HK-2 (cell line): ENCODE data around the gene IL13RA1.
"Not testable (repeated sequence)": the region's sequence is repeated elsewhere in the genome, so short reads cannot be mapped to it uniquely, and the experiment has no call there.

ENCODE experiments used
- DNase-seq: peaks from one replicate; pipeline ENCODE4 v3.0.0-alpha.2; 2018; ENCODE audit not compliant: unreplicated experiment

IL13RA1 gene

GRCh38 chrX:118729042-118729652, 1.7 kb downstream of the IL13RA1 start:
- DNase-seq, result no peak

DNA sequence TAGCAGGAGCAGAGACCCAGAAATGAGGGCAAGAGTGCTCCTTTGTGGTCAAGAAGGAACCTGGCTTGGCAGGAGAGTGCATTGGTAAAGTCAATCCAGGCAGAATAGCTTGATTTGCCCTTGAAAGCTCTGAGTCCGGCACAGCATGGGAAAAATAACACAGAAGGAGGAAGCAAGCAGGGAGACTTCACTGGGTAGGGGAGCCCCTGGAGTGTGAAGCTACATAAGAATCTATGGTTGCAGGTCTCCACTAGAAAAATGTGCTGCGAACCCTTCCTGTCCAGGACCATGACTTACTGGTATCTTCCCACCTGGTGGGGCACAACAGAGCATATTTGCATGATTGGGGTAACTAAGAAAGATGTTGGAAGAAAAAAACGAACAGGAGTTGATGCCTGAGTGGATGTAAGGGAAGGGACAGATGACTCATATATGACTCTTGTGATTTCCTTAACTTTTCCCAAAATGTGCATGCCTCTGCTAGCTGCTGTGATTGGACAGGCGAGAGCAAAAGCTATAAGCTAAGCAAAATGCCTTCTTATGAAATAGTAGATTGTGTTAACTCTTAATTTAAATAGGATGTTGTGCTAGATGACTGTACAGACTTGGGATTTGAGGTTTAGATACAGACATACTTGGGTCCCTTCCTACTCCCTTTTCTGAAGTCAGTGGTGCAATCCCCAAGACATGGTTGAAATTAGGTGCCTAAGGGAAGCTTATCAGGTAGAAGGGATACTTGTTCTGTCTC, 3.3 kb downstream of the IL13RA1 start:
- DNase-seq, result no peak

DNA sequence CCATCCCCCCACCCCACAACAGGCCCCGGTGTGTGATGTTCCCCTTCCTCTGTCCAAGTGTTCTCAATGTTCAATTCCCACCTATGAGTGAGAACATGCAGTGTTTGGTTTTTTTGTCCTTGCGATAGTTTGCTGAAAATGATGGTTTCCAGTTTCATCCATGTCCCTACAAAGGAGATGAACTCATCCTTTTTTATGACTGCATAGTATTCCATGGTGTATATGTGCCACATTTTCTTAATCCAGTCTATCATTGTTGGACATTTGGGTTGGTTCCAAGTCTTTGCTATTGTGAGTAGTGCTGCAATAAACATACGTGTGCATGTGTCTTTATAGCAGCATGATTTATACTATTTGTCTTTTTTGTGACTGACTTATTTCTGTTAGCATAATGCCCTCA, 5.1 kb downstream of the IL13RA1 start:
- not testable (repeated sequence) for DNase-seq

- DNase-seq, result no peak
These were observed 7.5 kb downstream of the IL13RA1 start for GRCh38 chrX:118734909-118735308.

GRCh38 chrX:118736394-118737010, 9.1 kb downstream of the IL13RA1 start:
- no peak for DNase-seq

DNA sequence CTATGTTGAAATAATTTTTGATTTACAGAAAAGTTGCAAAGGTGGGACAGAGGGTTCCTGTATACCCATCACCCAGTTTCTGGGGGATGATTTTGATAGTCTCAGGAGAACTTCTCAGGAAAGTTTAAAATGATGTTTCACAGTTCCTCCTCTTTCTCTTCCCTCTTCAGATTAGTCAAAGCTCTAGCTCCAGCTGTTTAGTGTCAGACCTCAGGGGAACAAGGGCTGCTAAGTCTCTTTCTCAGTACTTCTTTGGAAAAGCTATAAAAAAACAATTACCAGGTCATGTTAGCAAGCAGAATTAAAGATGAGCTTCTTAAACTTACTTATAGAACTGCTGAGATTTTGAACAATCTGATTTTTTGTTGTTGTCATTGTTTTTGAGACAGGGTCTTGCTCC, 12.2 kb downstream of the IL13RA1 start:
- DNase-seq, result no peak

DNA sequence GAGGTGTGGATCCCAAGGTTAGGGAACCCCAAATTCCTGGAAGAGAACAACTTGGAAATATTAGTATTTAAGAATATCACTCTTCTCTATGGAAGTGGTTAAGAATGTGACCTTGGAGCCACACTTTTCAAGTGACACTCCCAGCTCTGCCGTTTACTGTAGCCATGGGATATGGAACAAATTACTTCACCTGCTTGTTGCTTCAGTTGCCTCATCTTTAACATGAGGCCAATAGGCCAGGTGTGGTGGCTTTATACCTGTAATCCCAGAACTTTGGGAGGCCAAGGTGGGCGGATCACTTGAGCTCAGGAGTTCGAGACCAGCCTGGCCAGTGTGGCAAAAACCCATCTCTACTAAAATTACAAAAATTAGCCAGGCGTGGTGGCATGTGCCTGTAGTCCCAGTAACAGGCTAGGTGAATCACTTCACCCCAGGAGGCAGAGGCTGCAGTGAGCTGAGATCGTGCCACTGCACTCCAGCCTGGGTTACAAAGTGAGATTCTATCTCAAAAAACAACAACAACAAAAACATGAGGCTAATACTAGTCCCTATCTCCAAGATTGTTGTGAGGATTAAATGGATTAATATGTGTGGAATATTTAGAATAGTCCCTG, 13.0 kb downstream of the IL13RA1 start:
- DNase-seq, result no peak

GRCh38 chrX:118742176-118742575, 14.8 kb downstream of the IL13RA1 start:
- DNase-seq, result no peak

- no peak for DNase-seq
These were observed 18.2 kb downstream of the IL13RA1 start for GRCh38 chrX:118745570-118745969.

- DNase-seq, result no peak
These were observed 24.8 kb downstream of the IL13RA1 start for GRCh38 chrX:118751950-118752783.

- no peak for DNase-seq
These were observed 28.2 kb downstream of the IL13RA1 start for GRCh38 chrX:118755633-118756032.

DNA sequence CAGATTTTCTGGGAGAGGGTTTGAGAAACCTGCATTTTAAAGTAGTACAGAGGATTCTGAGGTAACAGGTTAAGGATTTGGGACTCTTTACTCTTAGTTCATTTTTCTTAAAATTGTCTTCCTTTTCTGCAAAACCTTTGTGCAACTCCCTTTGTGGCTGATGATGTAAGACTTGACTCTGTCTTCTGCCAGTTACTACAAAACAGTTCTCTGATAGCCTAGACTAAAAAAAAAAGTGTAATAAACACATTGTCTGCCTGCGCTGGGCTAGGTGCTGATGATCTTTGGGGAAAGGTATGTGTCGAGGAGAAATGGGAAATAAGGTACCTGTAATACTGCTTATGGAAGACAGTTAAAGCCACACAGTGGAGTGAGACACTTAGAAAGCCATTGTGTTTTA, 28.7 kb downstream of the IL13RA1 start:
- DNase-seq, result no peak

DNA sequence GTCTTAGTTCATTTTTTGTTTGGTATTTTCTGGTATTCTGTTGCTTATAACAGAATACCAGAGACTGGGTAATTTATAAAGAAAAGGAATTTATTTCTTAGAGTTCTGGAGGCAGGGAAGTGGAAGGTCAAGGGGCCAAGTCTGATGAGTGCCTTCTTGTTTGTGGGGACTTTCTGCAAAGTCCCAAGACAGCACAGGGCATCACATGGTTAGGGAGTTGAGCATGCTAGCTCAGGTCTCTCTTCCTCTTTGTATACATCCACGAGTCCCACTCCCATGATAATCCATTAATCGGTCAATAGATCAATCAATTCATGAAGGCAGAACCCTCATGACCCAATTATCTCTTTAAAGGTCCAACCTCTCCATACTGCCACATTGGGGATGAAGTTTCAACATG, 31.1 kb downstream of the IL13RA1 start:
- DNase-seq, result no peak

GRCh38 chrX:118760025-118760424, 32.6 kb downstream of the IL13RA1 start:
- no peak for DNase-seq

DNA sequence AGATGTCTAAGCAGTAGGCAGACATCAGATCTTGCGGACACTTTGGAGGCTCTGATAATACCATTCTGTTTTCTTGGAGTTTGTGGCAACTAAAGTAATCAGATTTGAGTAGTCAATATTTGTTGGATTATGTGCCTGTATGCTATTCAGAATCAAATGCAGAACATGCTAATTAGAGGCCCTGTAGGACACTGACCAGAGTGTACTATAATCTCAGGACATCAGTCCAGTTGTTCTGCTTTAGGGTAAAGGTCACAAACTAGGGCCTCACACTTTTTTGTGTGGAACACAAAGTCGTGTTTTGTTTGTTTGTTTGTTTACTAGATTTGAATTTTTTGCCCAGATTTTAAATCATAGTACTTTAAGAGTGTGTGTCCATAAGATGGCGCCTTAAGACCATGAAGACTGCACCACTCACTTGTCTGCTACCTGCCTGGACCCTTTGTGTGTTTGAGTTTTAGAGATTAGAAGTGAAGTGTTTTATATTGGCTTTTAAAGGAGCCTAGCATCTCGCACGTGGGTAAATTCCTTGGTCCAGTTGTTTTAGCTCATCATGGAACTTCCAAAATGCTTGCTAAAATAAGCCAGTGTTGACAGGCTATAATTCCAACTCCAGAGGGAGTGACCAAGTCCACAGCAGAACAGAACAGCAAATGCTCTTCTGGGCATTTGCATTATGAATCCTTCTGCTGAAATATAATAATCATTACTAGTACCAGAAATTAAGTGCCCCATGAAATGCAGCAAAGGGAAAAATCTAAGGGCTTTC, 34.7 kb downstream of the IL13RA1 start:
- no peak for DNase-seq

DNA sequence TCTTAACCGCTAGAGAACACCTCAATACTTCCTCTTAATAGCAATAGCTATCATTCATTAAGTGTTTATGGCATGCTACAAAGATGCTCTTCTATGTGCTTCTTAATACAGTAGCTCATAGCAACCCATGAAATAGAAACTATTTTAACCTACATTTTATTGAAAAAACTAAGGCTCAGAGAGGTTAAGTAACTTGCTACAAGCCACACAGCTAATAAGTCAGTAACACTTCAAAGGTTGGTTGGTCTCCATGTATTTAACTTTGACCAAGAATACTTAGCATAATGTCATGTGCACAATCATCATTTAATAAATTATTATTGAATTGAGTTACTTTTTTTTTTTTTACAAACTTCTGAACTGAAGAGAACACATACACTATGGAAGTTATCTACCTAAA, 36.1 kb downstream of the IL13RA1 start:
- no peak for DNase-seq

DNA sequence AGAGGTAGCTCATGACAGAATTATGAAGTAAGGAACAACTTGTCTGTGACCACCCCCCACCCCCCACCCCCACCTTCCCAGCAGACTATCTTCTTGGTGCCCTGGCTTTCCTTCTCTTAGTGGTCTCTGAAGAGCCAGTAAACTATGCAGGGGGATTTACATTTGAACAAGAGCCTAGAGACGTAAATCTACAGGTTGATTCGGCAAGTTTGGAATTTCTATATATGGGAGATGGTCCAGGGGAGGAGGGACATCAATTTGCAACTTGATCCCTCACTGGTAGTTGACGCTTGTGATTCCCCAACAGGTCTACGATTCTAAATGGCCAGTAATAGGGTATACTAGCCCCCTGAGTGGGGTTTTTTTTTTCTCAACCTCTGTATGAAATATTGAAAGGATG, 36.7 kb downstream of the IL13RA1 start:
- DNase-seq, result no peak

GRCh38 chrX:118770133-118770760, 42.8 kb downstream of the IL13RA1 start:
- DNase-seq, result no peak

DNA sequence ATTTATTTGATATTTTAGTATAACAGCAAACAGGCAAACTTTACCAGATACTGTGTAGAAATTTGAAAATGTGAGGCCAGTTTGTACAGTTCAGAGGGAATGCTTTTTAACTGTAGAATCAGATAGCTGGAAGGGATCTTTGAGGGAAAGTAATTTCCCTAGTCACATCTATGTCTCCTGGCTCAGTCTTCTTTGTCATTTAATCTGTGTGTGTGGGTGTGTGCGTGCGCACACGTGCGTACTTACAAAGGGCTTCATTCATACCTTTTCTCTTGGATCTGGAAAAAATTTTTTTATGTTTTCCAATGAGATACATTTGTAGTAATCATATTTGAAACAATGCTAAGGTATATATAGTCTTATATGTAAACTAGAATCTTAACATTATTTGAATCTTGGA, 44.6 kb downstream of the IL13RA1 start:
- DNase-seq, result no peak

DNA sequence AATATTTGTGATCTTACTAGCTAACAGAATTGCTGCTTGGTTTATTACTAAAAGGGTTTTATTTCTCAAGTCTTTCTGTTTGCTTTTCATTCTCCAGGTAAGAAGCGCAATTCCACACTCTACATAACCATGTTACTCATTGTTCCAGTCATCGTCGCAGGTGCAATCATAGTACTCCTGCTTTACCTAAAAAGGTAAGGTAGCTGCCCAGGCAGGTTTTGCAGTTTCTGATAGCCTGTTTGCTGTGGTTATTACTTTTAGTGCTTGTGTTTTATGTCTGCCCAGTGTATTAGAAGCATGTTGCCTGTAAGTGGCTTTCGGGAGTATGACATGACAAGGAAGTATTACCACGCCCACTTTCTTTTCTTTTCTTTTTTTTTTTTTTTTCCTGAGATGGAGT, 46.4 kb downstream of the IL13RA1 start:
- DNase-seq, result no peak

DNA sequence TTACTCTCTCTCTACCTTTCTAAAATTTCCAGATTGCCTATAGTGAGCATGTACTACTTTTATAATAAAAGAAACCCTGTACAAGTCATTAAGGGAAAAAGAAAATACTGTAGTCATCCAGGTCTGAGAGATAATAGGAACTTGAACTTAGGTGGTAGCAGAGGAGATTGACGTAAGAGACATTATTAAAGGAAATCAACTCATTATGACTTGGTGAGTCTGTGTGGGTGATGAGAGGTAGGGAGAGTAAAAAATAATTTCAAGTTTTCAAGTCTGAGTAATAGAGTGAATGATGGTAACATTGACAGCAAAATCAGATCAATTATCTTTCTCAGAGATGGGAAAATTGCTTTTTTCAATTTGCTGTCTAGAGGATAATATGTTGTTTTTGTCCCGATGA, 52.2 kb downstream of the IL13RA1 start:
- DNase-seq, result no peak
